ENCODE measurements around the gene GPD1.

DNA sequence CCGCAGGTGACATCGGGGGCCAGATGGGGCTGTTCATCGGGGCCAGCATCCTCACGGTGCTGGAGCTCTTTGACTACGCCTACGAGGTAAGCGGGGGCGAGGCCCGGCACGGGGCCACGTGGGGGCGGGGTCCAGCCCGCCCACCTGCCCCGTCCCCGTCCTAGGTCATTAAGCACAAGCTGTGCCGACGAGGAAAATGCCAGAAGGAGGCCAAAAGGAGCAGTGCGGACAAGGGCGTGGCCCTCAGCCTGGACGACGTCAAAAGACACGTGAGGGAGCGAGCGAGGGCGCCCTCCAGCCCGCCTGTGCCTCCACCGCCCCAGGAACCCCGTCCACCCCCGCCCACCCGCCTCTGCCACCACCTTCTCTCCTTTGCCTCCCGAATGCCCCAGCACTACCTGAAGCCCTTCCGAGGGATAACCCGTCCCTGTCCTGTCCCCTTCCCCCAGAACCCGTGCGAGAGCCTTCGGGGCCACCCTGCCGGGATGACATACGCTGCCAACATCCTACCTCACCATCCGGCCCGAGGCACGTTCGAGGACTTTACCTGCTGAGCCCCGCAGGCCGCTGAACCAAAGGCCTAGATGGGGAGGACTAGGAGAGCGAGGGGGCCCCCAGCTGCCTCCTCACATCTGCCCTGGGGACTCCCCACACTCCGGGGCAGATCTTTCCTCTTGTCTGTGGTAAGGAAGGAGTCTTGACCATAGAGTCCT lies 22.6 kb upstream of the GPD1 start:
- TF ChIP-seq EZH2phosphoT487 (IDR thresholded peaks at IDR 0.05; ENCODE audit: insufficient read depth, low read depth), result no peak
- no peak for TF ChIP-seq EZH2 (IDR thresholded peaks at IDR 0.05; ENCODE audit: insufficient read depth, poor library complexity, severe bottlenecking)
